ENCODE measurements around the gene TXNRD2. TPM values are rescaled to one million over a fixed set of nuclear protein-coding genes. Genes with fewer than 3 reads are reported as not detected.

The TXNRD2 gene
- total RNA-seq, 1 experiment from 2014 or later: 22.9 TPM

- H3K79me1 ChIP-seq (ENCODE audit: insufficient read depth, low read depth, low read length, poor library complexity, severe bottlenecking): no peaks in the 10 kb centered on the region
- H4K91ac ChIP-seq (ENCODE audit: insufficient read length, low read depth, low read length): no peak overlapping the region
- no peak for DNase-seq
- H3K56ac ChIP-seq (ENCODE audit: insufficient read length, low read depth, low read length): no peak overlapping the region
- no CpG with 5 or more reads among the region's 7 CpGs for WGBS (ENCODE audit: extremely low coverage, insufficient read length, low lambda C conversion rate)
- peaks cover 0 to 2% of the 10 kb centered on the region in 2 experiments; a peak in 2 of 4 replicates for H3K4me1 Mint-ChIP-seq
- H2BK15ac ChIP-seq (ENCODE audit: low read depth, low read length): no peak overlapping the region
- H3K18ac ChIP-seq (ENCODE audit: insufficient read length, low read depth, low read length): no peak overlapping the region
- no peaks in the 10 kb centered on the region for H3K4me1 ChIP-seq (ENCODE audit: insufficient read depth, low read length)
- H2BK12ac ChIP-seq (ENCODE audit: insufficient read length, low read depth, low read length): no peak overlapping the region
- H3T11ph ChIP-seq (ENCODE audit: low read length): no peak overlapping the region
- no peak overlapping the region for H3K9ac ChIP-seq (ENCODE audit: extremely low read depth, insufficient read length, low read length)
- no peak overlapping the region for H3K4me3 Mint-ChIP-seq
- no peak overlapping the region for H3K4ac ChIP-seq (ENCODE audit: low read depth, low read length)
- no peak overlapping the region for H2AK5ac ChIP-seq (ENCODE audit: insufficient read length, low read length)
- no peak overlapping the region for H2BK5ac ChIP-seq (ENCODE audit: insufficient read length, low read length)
- H4K20me1 ChIP-seq (ENCODE audit: control insufficient read depth, insufficient read depth, insufficient read length): no peaks in the 10 kb centered on the region
- peaks cover 5% of the 10 kb centered on the region for H3K9me3 ChIP-seq (ENCODE audit: control insufficient read depth, low read depth, low read length)
- H3K36me3 Mint-ChIP-seq (ENCODE audit: insufficient read depth in 1 of 3, low read depth in 3 of 3): peaks cover 0 to 27% (median 21%) of the 10 kb centered on the region in 3 experiments; a peak in 5 of 7 replicates
- no peak overlapping the region for H2BK120ac ChIP-seq (ENCODE audit: low read depth, low read length, poor library complexity, severe bottlenecking)
- H2AFZ ChIP-seq (ENCODE audit: low read length): no peak overlapping the region
- TF ChIP-seq, protein P1, sequence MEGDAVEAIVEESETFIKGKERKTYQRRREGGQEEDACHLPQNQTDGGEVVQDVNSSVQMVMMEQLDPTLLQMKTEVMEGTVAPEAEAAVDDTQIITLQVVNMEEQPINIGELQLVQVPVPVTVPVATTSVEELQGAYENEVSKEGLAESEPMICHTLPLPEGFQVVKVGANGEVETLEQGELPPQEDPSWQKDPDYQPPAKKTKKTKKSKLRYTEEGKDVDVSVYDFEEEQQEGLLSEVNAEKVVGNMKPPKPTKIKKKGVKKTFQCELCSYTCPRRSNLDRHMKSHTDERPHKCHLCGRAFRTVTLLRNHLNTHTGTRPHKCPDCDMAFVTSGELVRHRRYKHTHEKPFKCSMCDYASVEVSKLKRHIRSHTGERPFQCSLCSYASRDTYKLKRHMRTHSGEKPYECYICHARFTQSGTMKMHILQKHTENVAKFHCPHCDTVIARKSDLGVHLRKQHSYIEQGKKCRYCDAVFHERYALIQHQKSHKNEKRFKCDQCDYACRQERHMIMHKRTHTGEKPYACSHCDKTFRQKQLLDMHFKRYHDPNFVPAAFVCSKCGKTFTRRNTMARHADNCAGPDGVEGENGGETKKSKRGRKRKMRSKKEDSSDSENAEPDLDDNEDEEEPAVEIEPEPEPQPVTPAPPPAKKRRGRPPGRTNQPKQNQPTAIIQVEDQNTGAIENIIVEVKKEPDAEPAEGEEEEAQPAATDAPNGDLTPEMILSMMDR (conservative IDR thresholded peaks at IDR 0.05): no peak
- H3K27ac ChIP-seq (ENCODE audit: insufficient read length, low read depth, low read length): no peak overlapping the region
- no peaks in the 10 kb centered on the region for H3K27me3 ChIP-seq (ENCODE audit: insufficient read depth, low read length)
- no peak overlapping the region for H3K27ac Mint-ChIP-seq
- no peak overlapping the region for H2BK20ac ChIP-seq (ENCODE audit: low read depth, low read length, poor library complexity, severe bottlenecking)
- peaks cover 0 to 4% of the 10 kb centered on the region in 2 experiments; a peak in 1 of 5 replicates for H3K9me3 Mint-ChIP-seq
- H4K8ac ChIP-seq (replicated peaks; ENCODE audit: insufficient read length, low read depth, low read length): no peak overlapping the region
- no peaks in the 10 kb centered on the region for H3K23me2 ChIP-seq (ENCODE audit: insufficient read length, low read depth, low read length, poor library complexity, severe bottlenecking)
- H3K27me3 Mint-ChIP-seq (ENCODE audit: low read depth): no peaks in the 10 kb centered on the region
- H3K79me2 ChIP-seq (ENCODE audit: insufficient read depth, low read length): no peaks in the 10 kb centered on the region
- no peak overlapping the region for H3K4me2 ChIP-seq (ENCODE audit: insufficient read depth, insufficient read length, low read length)
- H3K14ac ChIP-seq (ENCODE audit: insufficient read depth, low read length): no peak overlapping the region
- H3K23ac ChIP-seq (ENCODE audit: insufficient read length, low read depth, low read length): no peak overlapping the region
- H4K5ac ChIP-seq (ENCODE audit: insufficient read length, low read depth, low read length): no peak overlapping the region
Measured at GRCh38 chr22:19916941-19917340, 24.7 kb downstream of the TXNRD2 start.
